PFSK-1 (cell line): Measurements from ENCODE around the gene GPR84.

Experiments
- FOXP2 ChIP-seq: optimal IDR thresholded peaks from 2 replicates; pipeline ENCODE3; 2011; ENCODE audit warnings: borderline replicate concordance, control low read depth, inconsistent platforms; ENCODE audit not compliant: insufficient read depth; ENCODE audit errors: extremely low read length, extremely low read depth
- POLR2AphosphoS5 ChIP-seq: IDR thresholded peaks from 2 replicates; pipeline ENCODE4 v1.6.1; 2012; ENCODE audit warnings: low read depth, mild to moderate bottlenecking, control low read depth, low read length, moderate library complexity
- REST ChIP-seq, 2 experiments: IDR thresholded peaks; 2 replicates each; pipeline versions ENCODE4 v1.6.1 to v1.8.0; 2011 to 2012; ENCODE audit warnings: low read depth in 2 of 2, low read length in 2 of 2, control low read depth in 1 of 2, inconsistent platforms in 1 of 2, mild to moderate bottlenecking in 1 of 2, moderate library complexity in 1 of 2; ENCODE audit not compliant: insufficient read depth in 1 of 2
- SIN3A ChIP-seq: IDR thresholded peaks from 2 replicates; pipeline ENCODE4 v1.6.1; 2012; ENCODE audit warnings: mild to moderate bottlenecking, low read length, moderate library complexity, borderline replicate concordance; ENCODE audit not compliant: insufficient read depth
- TAF1 ChIP-seq: IDR thresholded peaks from 2 replicates; pipeline ENCODE4 v1.6.1; 2012; ENCODE audit warnings: low read length, control low read depth, borderline replicate concordance; ENCODE audit not compliant: insufficient read depth

GPR84 gene

GRCh38 chr12:54411391-54412241 is 47.3 kb upstream of the GPR84 start:
- no peak for TF ChIP-seq FOXP2
- TF ChIP-seq REST (IDR thresholded peaks at IDR 0.05; ENCODE audit: insufficient read depth in 1 of 2, low read depth in 2 of 2, low read length in 2 of 2), result no peak
- TF ChIP-seq SIN3A, result no peak
- TF ChIP-seq TAF1, result no peak
- no peak for TF ChIP-seq POLR2AphosphoS5

GRCh38 chr12:54409267-54409666 is 45.0 kb upstream of the GPR84 start:
- no peak for TF ChIP-seq TAF1
- TF ChIP-seq SIN3A, result no peak
- TF ChIP-seq FOXP2, result no peak

DNA sequence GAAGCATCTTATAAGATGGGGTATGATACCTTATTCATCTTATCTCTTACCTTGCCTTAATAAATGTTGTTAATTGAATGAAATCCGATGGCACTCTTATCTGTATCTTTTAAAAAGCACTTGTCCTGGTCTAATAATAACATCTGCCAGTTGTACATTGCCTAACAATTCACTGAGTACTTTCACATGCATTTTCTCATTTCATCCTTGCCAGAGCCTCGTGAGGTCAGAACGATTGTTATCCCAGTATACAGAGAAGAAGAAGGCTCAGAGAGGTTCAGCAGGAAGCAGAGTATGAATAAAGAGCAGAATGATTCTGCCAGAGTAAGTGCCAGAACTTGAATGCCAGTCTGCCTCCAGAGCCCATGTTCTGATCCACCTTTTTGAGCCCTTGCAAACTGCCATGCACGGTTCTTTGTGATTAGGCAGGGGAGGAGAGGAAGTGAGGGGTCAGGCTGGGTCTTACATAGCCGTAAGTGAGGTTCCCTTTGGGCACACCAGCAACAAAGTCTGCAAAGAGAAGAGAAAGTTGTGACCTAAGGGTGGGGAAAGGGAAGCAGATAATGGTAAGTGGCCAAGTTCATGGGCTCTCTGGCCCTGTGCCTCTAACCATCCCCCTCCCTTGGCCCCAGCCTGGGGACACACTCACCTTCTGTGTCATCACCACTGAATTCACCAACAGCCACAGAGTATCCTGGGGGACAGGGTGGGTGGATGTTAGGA is 43.1 kb upstream of the GPR84 start:
- TF ChIP-seq TAF1, result no peak
- no peak for TF ChIP-seq FOXP2

DNA sequence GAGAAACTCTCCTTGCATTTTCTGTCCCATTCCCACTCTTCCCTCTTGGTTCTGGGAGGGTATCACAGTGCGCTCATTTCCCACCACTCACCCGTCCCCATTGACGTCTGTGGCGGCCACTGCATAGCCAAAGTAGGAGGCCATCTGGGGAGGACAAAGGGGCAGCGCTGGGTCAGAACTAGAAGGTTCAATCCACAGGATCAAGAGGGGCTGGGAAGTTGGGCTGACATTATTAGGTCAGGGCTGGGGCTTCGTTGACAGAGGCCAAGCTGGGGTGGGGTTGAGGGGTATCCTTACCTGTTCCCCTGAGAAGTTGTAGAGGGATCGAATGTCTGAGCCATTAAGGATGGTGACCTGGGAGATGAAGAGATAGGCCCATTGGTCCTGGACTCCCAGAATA is 41.3 kb upstream of the GPR84 start:
- TF ChIP-seq REST (IDR thresholded peaks at IDR 0.05; ENCODE audit: insufficient read depth in 1 of 2, low read depth in 2 of 2, low read length in 2 of 2), result no peak
- TF ChIP-seq POLR2AphosphoS5, result no peak
- no peak for TF ChIP-seq TAF1
- no peak for TF ChIP-seq FOXP2
- no peak for TF ChIP-seq SIN3A

DNA sequence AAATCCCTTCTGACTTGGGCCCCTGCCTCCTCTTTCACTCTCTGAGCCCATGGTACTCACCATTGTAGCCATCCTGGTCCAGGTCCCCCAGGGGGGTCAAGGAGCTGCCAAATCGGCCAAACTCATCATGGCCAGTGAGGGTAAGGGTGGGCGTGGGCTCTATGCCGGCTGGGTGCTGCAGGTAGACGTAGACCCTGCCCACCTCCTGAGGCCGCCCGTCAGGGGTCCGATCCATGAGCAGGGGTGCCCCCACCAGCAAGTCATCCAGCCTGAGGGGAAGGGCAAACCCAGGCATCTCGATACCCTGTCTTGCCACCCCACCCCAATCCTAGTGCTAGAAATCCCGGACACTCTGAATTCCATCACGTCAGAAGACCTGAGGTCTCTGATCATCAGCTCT is 40.8 kb upstream of the GPR84 start:
- TF ChIP-seq TAF1 (no peak), SIN3A (no peak), REST (IDR thresholded peaks at IDR 0.05; ENCODE audit: insufficient read depth in 1 of 2, low read depth in 2 of 2, low read length in 2 of 2) (no peak), FOXP2 (no peak), POLR2AphosphoS5 (no peak)
